Loucy (cell line): ENCODE results near the gene ABLIM1.

ENCODE experiments used
- H2AFZ ChIP-seq: fragments of 200-600 bp; sonication (generic); 2 replicates; pipeline ENCODE4 v1.6.0; 2016; ENCODE audit warnings: antibody characterized with exemption, mild to moderate bottlenecking, low read length, moderate library complexity
- H3F3A ChIP-seq: fragments of 200-600 bp; 2 replicates; pipeline ENCODE4 v1.6.0; 2016; ENCODE audit warnings: antibody characterized with exemption, low read depth, mild to moderate bottlenecking
- H3K27me3 ChIP-seq: fragments of 200-600 bp; sonication (generic); 2 replicates; pipeline ENCODE4 v1.6.1; 2014; ENCODE audit warnings: low read length, mild to moderate bottlenecking; ENCODE audit not compliant: insufficient read depth, poor library complexity, severe bottlenecking
- H3K36me3 ChIP-seq: fragments of 200-600 bp; sonication (generic); 2 replicates; pipeline ENCODE4 v1.6.1; 2016; ENCODE audit warnings: low read length; ENCODE audit not compliant: insufficient read depth
- H3K4me1 ChIP-seq: fragments of 200-600 bp; sonication (generic); 2 replicates; pipeline ENCODE4 v1.5.1; 2014; ENCODE audit warnings: low read length, mild to moderate bottlenecking; ENCODE audit not compliant: insufficient read depth, poor library complexity, severe bottlenecking
- H3K4me2 ChIP-seq: fragments of 200-600 bp; sonication (generic); 2 replicates; pipeline ENCODE4 v1.6.0; 2014; ENCODE audit warnings: antibody characterized with exemption, low read length, low read depth, mild to moderate bottlenecking; ENCODE audit not compliant: poor library complexity, severe bottlenecking
- H3K4me3 ChIP-seq: fragments of 200-600 bp; sonication (generic); 2 replicates; pipeline ENCODE4 v1.5.1; 2014; ENCODE audit warnings: low read length, mild to moderate bottlenecking, mixed read lengths; ENCODE audit not compliant: poor library complexity, severe bottlenecking
- H3K79me2 ChIP-seq: fragments of 200-600 bp; sonication (generic); 2 replicates; pipeline ENCODE4 v1.6.1; 2014; ENCODE audit warnings: low read length; ENCODE audit not compliant: insufficient read depth
- H3K9ac ChIP-seq: fragments of 200-600 bp; sonication (generic); 2 replicates; pipeline ENCODE4 v1.6.0; 2014; ENCODE audit warnings: mild to moderate bottlenecking, low read depth, low read length, moderate library complexity; ENCODE audit not compliant: poor library complexity, severe bottlenecking
- H3K9me2 ChIP-seq: fragments of 200-600 bp; sonication (generic); replicated peaks from 2 replicates; pipeline ENCODE4 v1.6.1; 2016; ENCODE audit warnings: low read depth, low read length, mixed read lengths
- H3K9me3 ChIP-seq: fragments of 200-600 bp; sonication (generic); 2 replicates; pipeline ENCODE4 v1.6.1; 2014; ENCODE audit warnings: mild to moderate bottlenecking, antibody characterized with exemption, low read length, low read depth; ENCODE audit not compliant: insufficient read depth
- H4K20me1 ChIP-seq: fragments of 200-600 bp; sonication (generic); 2 replicates; pipeline ENCODE4 v1.6.0; 2014; ENCODE audit warnings: antibody characterized with exemption, low read length, mild to moderate bottlenecking; ENCODE audit not compliant: insufficient read depth, poor library complexity, severe bottlenecking
- EZH2phosphoT487 ChIP-seq: fragments of 200-600 bp; IDR thresholded peaks from 2 replicates; pipeline ENCODE4 v1.6.1; 2018; ENCODE audit warnings: antibody characterized with exemption, mild to moderate bottlenecking, moderate library complexity, borderline replicate concordance
- TF ChIP-seq, protein P1 (sequence below): fragments of 200-600 bp; sonication (generic); conservative IDR thresholded peaks from 2 replicates; pipeline ENCODE4 v1.5.1; 2014; ENCODE audit warnings: mild to moderate bottlenecking, antibody characterized with exemption, low read length

ABLIM1 gene

GRCh38 chr10:114504769-114505579 is 153.1 kb downstream of the ABLIM1 start:
- peaks cover 92% of the 10 kb centered on the region for H3K79me2 ChIP-seq
- H3F3A ChIP-seq: no peaks in the 10 kb centered on the region
- no peak overlapping the region for H3K4me2 ChIP-seq
- H3K4me3 ChIP-seq: no peak overlapping the region
- H3K27me3 ChIP-seq: no peaks in the 10 kb centered on the region
- H3K4me1 ChIP-seq: peaks cover 27% of the 10 kb centered on the region
- TF ChIP-seq EZH2phosphoT487: no peak
- TF ChIP-seq, protein P1, sequence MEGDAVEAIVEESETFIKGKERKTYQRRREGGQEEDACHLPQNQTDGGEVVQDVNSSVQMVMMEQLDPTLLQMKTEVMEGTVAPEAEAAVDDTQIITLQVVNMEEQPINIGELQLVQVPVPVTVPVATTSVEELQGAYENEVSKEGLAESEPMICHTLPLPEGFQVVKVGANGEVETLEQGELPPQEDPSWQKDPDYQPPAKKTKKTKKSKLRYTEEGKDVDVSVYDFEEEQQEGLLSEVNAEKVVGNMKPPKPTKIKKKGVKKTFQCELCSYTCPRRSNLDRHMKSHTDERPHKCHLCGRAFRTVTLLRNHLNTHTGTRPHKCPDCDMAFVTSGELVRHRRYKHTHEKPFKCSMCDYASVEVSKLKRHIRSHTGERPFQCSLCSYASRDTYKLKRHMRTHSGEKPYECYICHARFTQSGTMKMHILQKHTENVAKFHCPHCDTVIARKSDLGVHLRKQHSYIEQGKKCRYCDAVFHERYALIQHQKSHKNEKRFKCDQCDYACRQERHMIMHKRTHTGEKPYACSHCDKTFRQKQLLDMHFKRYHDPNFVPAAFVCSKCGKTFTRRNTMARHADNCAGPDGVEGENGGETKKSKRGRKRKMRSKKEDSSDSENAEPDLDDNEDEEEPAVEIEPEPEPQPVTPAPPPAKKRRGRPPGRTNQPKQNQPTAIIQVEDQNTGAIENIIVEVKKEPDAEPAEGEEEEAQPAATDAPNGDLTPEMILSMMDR: no peak
- no peak overlapping the region for H3K9ac ChIP-seq
- H3K9me2 ChIP-seq: no peaks in the 10 kb centered on the region
- no peak overlapping the region for H2AFZ ChIP-seq
- no peaks in the 10 kb centered on the region for H3K9me3 ChIP-seq
- H3K36me3 ChIP-seq: peaks cover 34% of the 10 kb centered on the region
- no peaks in the 10 kb centered on the region for H4K20me1 ChIP-seq

- Histone ChIP-seq H3K9me2 (no peaks in the 10 kb centered on the region), H3F3A (no peaks in the 10 kb centered on the region), H3K4me2 (peak overlapping the region; percentile 51), H3K79me2 (peaks cover 86% of the 10 kb centered on the region), H3K4me1 (peaks cover 52% of the 10 kb centered on the region), H3K9me3 (no peaks in the 10 kb centered on the region), H3K4me3 (peak overlapping the region; percentile 3), H4K20me1 (no peaks in the 10 kb centered on the region), H2AFZ (no peak overlapping the region), H3K36me3 (peaks cover 27% of the 10 kb centered on the region), H3K27me3 (no peaks in the 10 kb centered on the region), H3K9ac (no peak overlapping the region)
- no peak for TF ChIP-seq EZH2phosphoT487
- TF ChIP-seq, protein P1: no peak
These were observed 156.0 kb downstream of the ABLIM1 start for GRCh38 chr10:114502074-114502473.

DNA sequence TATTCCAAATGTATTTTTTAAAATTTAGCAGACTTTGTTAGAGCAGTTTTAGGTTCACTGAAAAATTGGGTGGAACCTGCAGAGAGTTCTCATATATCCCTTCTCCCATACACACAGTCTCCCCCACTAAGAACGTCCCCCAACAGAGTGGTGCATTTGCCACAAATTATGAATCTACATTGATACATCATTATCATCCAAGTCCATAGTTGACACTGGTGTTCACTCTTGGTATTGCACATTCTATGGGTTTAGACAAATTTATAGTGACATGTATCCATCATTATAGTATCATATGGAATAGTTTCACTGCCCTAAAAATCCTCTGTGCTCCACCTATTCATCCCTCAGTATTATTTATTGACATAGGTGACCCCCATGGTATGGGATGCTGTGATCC is 156.4 kb downstream of the ABLIM1 start:
- H2AFZ ChIP-seq: no peak overlapping the region
- no peaks in the 10 kb centered on the region for H3K9me3 ChIP-seq
- no peak overlapping the region for H3K9ac ChIP-seq
- H3K36me3 ChIP-seq: peaks cover 23% of the 10 kb centered on the region
- peak overlapping the region; percentile 51 for H3K4me2 ChIP-seq
- H3K4me3 ChIP-seq: peak overlapping the region; percentile 3
- no peak for TF ChIP-seq EZH2phosphoT487
- TF ChIP-seq, protein P1: no peak; the same call in 1 of the 2 replicates
- no peaks in the 10 kb centered on the region for H3K9me2 ChIP-seq
- H3K27me3 ChIP-seq: no peaks in the 10 kb centered on the region
- H3K4me1 ChIP-seq: peaks cover 57% of the 10 kb centered on the region
- no peaks in the 10 kb centered on the region for H3F3A ChIP-seq
- peaks cover 2% of the 10 kb centered on the region for H4K20me1 ChIP-seq
- H3K79me2 ChIP-seq: peaks cover 82% of the 10 kb centered on the region
